Gastrocnemius medialis (tissue), 4 donors: ENCODE data around the gene DENND1A.

ENCODE experiments used
- POLR2A ChIP-seq, 2 donors: fragments of 450-650 bp; IDR thresholded peaks; one replicate each; pipeline ENCODE4 v1.6.1; 2017; ENCODE audit warnings: antibody characterized with exemption in 2 of 2, mild to moderate bottlenecking in 2 of 2, moderate library complexity in 2 of 2
- TF ChIP-seq, protein P1 (sequence below), 5 experiments: fragments of 450-650 bp in 3 of 5; fragments of 200-600 bp in 2 of 5; sonication (generic) in 2 of 5; IDR thresholded peaks in 4 of 5; conservative IDR thresholded peaks in 1 of 5; 1 replicate in 4 of 5; 2 replicates in 1 of 5; pipeline ENCODE4 v1.5.1; 2016 to 2019; ENCODE audit warnings: antibody characterized with exemption in 5 of 5, mild to moderate bottlenecking in 3 of 5, moderate library complexity in 3 of 5

GRCh38 chr9:123583646-123584045 lies 346.3 kb downstream of the DENND1A start:
- TF ChIP-seq POLR2A (IDR thresholded peaks at IDR 0.05): no peak
- TF ChIP-seq, protein P1, sequence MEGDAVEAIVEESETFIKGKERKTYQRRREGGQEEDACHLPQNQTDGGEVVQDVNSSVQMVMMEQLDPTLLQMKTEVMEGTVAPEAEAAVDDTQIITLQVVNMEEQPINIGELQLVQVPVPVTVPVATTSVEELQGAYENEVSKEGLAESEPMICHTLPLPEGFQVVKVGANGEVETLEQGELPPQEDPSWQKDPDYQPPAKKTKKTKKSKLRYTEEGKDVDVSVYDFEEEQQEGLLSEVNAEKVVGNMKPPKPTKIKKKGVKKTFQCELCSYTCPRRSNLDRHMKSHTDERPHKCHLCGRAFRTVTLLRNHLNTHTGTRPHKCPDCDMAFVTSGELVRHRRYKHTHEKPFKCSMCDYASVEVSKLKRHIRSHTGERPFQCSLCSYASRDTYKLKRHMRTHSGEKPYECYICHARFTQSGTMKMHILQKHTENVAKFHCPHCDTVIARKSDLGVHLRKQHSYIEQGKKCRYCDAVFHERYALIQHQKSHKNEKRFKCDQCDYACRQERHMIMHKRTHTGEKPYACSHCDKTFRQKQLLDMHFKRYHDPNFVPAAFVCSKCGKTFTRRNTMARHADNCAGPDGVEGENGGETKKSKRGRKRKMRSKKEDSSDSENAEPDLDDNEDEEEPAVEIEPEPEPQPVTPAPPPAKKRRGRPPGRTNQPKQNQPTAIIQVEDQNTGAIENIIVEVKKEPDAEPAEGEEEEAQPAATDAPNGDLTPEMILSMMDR (IDR thresholded peaks at IDR 0.05 in 4 of 5, conservative IDR thresholded peaks at IDR 0.05 in 1 of 5): no peak
